GM19238 (cell line): Measurements from ENCODE around the gene LRRC37A3.
"Not testable (repeated sequence)": the region's sequence is repeated elsewhere in the genome, so short reads cannot be mapped to it uniquely, and the experiment has no call there.

Experiments
- DNase-seq: peaks from one replicate; pipeline ENCODE4 v3.0.0; 2011; ENCODE audit warnings: low spot score; ENCODE audit not compliant: insufficient read length

The LRRC37A3 gene

DNA sequence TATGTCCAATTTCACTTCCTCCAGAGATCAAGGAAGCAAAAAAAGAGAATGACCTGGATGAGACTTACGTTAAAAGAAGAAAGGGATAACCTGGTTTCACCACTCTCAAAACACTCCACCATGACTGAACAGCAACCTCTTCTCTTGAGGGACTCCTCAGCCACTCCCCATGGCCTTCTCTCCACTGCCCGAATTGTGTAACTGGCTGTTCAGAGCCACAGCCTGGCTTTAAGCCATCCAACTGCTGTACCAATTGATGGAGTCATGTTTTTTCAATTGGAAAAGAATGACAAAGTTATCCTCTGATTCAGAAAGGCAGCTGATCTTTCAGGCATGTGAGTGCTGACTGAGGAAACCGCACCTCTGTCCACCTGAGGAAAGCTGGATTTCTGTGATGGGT, 85.2 kb downstream of the LRRC37A3 start:
- DNase-seq, result not testable (repeated sequence)

DNA sequence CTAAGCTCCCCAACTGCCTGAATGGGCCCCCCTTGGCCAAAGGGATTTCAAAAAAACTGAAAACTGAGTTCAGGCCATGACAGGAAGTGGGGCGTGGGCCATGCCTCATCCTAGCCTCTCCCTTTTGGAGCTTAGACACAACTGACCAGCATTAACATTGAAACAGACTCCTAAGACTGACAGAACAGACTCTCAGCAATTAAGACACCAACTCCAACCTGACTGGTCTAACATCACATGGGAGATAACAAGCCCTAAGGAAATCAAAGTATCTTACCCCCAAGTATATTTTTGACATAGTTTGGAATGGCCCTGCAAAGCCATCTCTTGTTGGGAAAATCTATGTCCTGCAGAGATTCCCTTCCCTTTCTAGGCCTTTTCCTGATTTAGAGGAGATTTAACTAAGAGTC, 88.6 kb downstream of the LRRC37A3 start:
- not testable (repeated sequence) for DNase-seq

DNA sequence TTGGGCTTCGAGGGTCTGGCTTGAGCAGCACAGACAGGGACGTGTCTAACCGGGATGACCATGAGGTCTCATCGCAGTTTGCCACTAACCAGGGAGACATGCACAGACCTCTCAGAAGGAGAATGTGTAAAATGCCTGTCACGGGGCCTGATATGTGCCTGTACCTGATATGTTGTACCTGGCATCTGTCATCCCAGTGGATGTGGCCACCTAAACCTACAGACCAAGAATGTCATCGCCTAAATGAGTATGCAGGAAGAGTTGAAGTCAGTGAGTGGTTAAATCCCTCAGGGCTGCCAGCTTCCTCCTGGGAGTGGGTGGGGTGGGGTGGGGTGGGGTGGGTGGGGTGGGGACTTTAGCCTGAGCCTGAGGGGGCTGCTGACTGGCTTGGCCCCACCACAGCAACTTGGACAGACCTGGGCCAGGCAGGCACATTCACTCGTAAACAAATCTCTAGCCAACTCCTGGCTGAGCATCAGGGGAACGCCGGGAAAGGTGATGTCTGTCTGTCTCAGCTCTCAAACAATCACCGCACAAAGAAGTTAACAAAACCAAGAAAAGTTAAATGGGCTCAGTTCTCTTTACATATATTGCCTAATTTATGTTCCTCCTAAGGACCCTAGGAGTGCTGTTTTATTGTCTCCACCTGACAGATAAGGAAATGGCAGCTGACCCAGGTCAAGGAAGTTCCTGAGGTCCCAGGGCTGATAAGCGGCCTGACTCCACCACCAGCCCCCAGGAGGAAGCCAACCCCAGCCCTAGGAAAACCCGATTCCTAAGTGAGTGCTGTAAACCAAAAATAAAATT, 89.3 kb downstream of the LRRC37A3 start:
- not testable (repeated sequence) for DNase-seq

DNA sequence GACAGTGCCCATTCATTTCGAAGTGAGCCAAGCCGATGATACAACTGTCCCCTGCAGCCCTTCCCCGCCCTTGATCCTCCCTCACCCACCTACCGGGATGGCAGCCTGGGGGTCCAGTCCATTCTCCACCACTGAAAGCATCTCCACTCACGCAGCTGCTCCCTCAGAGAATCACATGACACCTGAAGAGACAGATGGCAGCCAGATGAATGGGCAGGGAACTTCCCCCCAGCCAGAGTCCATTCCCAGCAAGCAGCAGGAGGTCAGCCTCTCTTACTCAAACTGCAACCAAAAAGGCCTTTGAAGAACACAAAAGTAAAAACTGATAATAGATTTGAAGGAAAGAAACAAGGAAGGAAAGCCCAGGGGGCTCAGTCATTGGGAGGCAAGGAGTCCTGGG, 90.2 kb downstream of the LRRC37A3 start:
- not testable (repeated sequence) for DNase-seq

DNA sequence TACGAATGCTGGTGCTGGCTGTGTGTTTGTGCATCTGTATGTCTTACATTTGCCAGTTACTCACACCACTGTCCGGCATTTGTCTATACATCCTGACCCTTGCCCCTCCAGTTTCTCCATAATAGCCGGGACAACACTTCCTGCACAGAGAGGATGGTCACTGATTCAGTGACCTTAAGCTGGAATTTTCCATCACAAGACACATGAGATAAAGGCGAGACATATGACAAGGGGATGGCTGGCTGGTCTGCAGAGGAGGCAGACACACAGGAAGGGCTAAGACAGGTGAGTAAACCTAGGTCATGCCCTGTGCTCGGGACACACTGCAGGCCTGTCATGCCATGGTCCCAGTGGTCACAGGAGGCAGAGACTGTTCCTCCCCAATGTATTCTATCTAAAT, 100.4 kb downstream of the LRRC37A3 start:
- DNase-seq, result not testable (repeated sequence)

DNA sequence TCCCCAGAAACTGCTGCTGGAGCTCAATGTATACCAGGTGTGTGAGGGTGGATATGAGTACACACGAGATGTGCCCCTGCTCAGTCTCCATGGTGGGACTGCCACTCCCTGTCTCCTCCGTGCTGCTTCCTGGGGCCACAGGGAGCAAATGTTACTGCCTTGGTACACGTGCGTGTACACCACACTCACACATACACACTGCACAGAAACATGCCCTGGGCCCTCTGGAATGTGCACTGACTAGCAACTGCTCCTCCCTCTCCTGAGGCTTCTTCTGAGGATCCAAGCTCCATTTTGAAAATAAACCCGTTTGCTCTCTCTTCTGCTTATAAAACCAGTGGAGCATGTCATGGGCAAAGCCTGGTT, 103.5 kb downstream of the LRRC37A3 start:
- not testable (repeated sequence) for DNase-seq

DNA sequence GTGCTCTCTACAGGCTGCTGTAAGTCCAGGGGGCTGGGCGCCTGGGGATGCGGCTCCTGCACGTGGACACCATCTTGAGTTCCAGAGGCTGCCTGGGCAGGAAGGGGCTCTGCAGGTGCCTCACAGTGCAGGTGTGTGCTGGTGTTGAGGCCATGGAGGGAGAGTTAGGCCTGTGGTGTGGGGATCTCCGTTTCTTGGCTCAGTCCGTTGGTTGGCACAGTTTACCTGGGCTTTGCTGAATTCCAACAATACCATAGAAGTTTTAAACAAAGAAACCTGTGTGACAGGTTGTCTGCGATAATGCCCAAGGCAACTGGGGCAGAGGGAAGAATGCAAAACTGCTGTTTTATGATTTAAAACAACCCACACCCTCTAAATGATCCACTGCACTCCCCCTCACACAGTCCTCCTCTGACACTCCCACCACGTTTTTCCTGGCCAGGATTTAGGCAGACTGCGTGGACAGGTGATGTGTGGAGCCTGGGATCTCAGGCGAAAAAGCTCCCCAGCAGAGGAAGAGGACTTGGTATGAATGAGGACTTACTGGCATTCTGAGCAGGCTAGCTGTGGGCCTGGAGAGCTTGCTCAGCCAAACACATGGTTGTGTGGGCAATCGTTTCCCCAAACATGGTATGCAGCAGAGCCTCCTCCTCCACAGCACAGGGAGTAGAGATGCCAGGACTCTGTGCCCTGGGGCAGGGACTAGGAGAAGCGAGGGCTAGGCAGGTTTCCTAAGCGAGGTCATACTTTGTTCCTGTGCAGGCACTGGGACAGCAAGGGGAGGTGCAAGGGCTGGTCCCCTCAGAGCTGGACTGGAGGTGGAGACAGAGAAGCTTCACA, 104.1 kb downstream of the LRRC37A3 start:
- DNase-seq, result not testable (repeated sequence)

DNA sequence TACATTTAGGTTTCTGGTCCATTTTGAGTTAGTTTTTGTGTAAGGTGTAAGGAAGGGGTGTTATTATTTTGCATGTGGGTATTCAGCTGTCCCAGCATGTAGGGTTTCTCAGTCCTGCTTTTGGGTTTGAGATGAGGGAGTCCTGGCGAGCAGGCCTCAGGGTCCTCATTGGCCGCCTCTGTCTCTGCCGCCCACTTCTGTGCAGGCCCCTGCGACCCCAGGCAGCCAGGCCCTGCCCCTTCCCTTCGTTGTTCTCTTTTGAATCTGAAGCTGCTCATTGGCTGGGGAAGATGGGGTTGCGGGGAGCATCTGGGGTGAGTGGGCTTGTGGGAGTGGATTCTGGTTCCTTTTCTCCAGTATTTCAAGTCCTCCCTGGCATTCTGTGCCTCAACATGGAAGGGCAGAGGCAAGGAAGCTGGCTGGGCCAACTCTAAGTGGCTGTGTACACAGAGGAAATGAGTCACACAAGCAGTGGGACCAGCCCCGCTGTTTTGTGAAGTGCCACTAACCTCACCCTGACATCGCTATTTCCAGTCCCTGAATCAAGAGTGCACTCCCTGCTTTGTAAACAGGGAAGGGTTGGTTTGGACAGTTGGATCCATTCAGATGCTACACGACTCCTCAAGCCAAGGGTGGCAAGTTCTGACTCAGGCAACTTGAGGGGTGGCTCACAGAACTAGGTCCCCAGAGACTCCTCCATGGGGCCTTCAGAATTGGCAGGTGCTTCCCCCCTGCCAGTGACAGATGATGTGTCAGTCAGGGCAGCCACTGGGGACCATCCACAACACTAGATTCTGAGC, 110.9 kb downstream of the LRRC37A3 start:
- DNase-seq, result not testable (repeated sequence)
